Lower leg skin (tissue), 3 donors: ENCODE data around the gene C1orf50.

Source experiments
- CTCF ChIP-seq, 3 donors: fragments of 450-650 bp; IDR thresholded peaks; one replicate each; pipeline ENCODE4 v1.5.1; 2016; ENCODE audit warnings: antibody characterized with exemption in 3 of 3, mild to moderate bottlenecking in 3 of 3, moderate library complexity in 2 of 3
- POLR2A ChIP-seq, 2 donors: fragments of 450-650 bp; IDR thresholded peaks; one replicate each; pipeline ENCODE4 v1.6.1; 2016 to 2017; ENCODE audit warnings: antibody characterized with exemption in 2 of 2, mild to moderate bottlenecking in 1 of 2, moderate library complexity in 1 of 2

- no peak for TF ChIP-seq POLR2A (IDR thresholded peaks at IDR 0.05)
- TF ChIP-seq CTCF (IDR thresholded peaks at IDR 0.05): no peak
These were observed 43.5 kb upstream of the C1orf50 start for GRCh38 chr1:42723511-42723910.
